HCT116 (cell line): ENCODE data around the gene SLC25A20. TPM values are rescaled to one million over a fixed set of nuclear protein-coding genes. Genes with fewer than 3 reads are reported as not detected.
"Not testable (repeated sequence)": the region's sequence is repeated elsewhere in the genome, so short reads cannot be mapped to it uniquely, and the experiment has no call there.

Source experiments
- ATAC-seq: fragments of 200-7000 bp; cut with Tn5 transposase; 2 replicates; pipeline ENCODE4 v1.9.1; 2020; ENCODE audit warnings: mild to moderate bottlenecking, moderate library complexity
- BruUV-seq: library from RNA; stranded (reverse); fragments of 400-500 nt; replicated peaks from 2 replicates; lab custom pipeline; 2021; lab: Mats Ljungman, UMichigan
- CTCF ChIA-PET: fragments of 300-600 bp; sonication (Branson Sonifier 250); formaldehyde crosslinking; loops from one replicate; lab custom pipeline; 2021; ENCODE audit warnings: antibody characterized with exemption; lab: Charles Lee
- POLR2A ChIA-PET: fragments of 300-600, 350-600 bp; sonication (Branson Sonifier 250); formaldehyde crosslinking; loops from one replicate; lab custom pipeline; 2021; ENCODE audit warnings: antibody characterized with exemption; lab: Charles Lee
- RAD21 ChIA-PET, 2 experiments: fragments of 300-600 bp; sonication (Branson Sonifier 250); formaldehyde crosslinking; loops; one replicate each; lab custom pipeline; 2023; ENCODE audit warnings: low total read pairs in 2 of 2; ENCODE audit not compliant: uncharacterized antibody in 2 of 2, unreplicated experiment in 2 of 2, low non-redundant PET in 1 of 2; lab: Charles Lee
- DNase-seq: peaks from one replicate; pipeline ENCODE4 v3.0.0-alpha.2; 2010; ENCODE audit warnings: low read depth, low spot score
- H2AFZ ChIP-seq: fragments of 200-600 bp; shearing (Covaris generic), sonication (generic); 2 replicates; pipeline ENCODE4 v1.6.1; 2017; ENCODE audit warnings: low read depth, mixed run types, mixed read lengths, antibody characterized with exemption, low read length; ENCODE audit not compliant: poor library complexity, severe bottlenecking
- H3K27ac ChIP-seq: 2 replicates; pipeline ENCODE4 v1.5.1; 2012; ENCODE audit warnings: low read depth, low read length
- H3K27me3 ChIP-seq: fragments of 200-600 bp; sonication (generic); 2 replicates; pipeline ENCODE4 v1.6.1; 2016; ENCODE audit warnings: mixed run types, low read length, mixed read lengths; ENCODE audit not compliant: insufficient read depth
- H3K36me3 ChIP-seq, 2 experiments: fragments of 200-500 bp in 1 of 2; fragments of 200-600 bp in 1 of 2; sonication (Bioruptor generic) in 1 of 2; sonication (generic) in 1 of 2; 2 replicates each; pipeline versions ENCODE4 v1.5.1 to v1.6.1; 2014 to 2016; ENCODE audit warnings: low read length in 2 of 2, inconsistent platforms in 1 of 2, mixed read lengths in 1 of 2, mixed run types in 1 of 2; ENCODE audit not compliant: insufficient read depth in 2 of 2, control insufficient read depth in 1 of 2
- H3K4me1 ChIP-seq, 2 experiments: fragments of 200-600 bp in 1 of 2; sonication (generic) in 1 of 2; 2 replicates each; pipeline versions ENCODE4 v1.5.1 to v1.6.1; 2012 to 2017; ENCODE audit warnings: low read length in 2 of 2, inconsistent platforms in 1 of 2, mild to moderate bottlenecking in 1 of 2, mixed read lengths in 1 of 2, mixed run types in 1 of 2, moderate library complexity in 1 of 2; ENCODE audit not compliant: insufficient read depth in 2 of 2, control insufficient read depth in 1 of 2
- H3K4me2 ChIP-seq: fragments of 200-600 bp; sonication (generic); 2 replicates; pipeline ENCODE4 v1.6.1; 2017; ENCODE audit warnings: mixed run types, low read length, mixed read lengths
- H3K4me3 ChIP-seq, 2 experiments: fragments of 200-600 bp in 1 of 2; sonication (generic) in 1 of 2; replicated peaks in 1 of 2; 2 replicates each; pipeline ENCODE4 v1.5.1; 2011 to 2016; ENCODE audit warnings: low read length in 2 of 2, control low read depth in 1 of 2, low read depth in 1 of 2, mild to moderate bottlenecking in 1 of 2, mixed read lengths in 1 of 2, mixed run types in 1 of 2
- H3K79me2 ChIP-seq: fragments of 200-600 bp; sonication (generic); 2 replicates; pipeline ENCODE4 v1.6.1; 2017; ENCODE audit warnings: mild to moderate bottlenecking, mixed run types, low read length, moderate library complexity, mixed read lengths; ENCODE audit not compliant: insufficient read depth
- H3K9ac ChIP-seq: fragments of 200-600 bp; sonication (generic); 2 replicates; pipeline ENCODE4 v1.6.1; 2016; ENCODE audit warnings: low read length, mixed read lengths
- H3K9me2 ChIP-seq: fragments of 200-600 bp; sonication (generic), shearing (Covaris generic); 2 replicates; pipeline ENCODE4 v1.6.1; 2017; ENCODE audit warnings: mixed run types, mild to moderate bottlenecking, moderate library complexity; ENCODE audit not compliant: insufficient read depth
- H3K9me3 ChIP-seq, 2 experiments: fragments of 200-500 bp in 1 of 2; fragments of 200-600 bp in 1 of 2; sonication (Bioruptor generic) in 1 of 2; sonication (generic) in 1 of 2; 2 replicates each; pipeline ENCODE4 v1.6.1; 2014 to 2017; ENCODE audit warnings: low read length in 2 of 2, mixed read lengths in 2 of 2, inconsistent platforms in 1 of 2, low read depth in 1 of 2, mild to moderate bottlenecking in 1 of 2, mixed run types in 1 of 2, moderate library complexity in 1 of 2; ENCODE audit not compliant: control insufficient read depth in 1 of 2, insufficient read depth in 1 of 2
- H4K20me1 ChIP-seq: fragments of 200-600 bp; sonication (generic), shearing (Covaris generic); 2 replicates; pipeline ENCODE4 v1.6.1; 2017; ENCODE audit warnings: mixed run types, mild to moderate bottlenecking, moderate library complexity; ENCODE audit not compliant: insufficient read depth
- ATF3 ChIP-seq: IDR thresholded peaks from 2 replicates; pipeline ENCODE4 v1.6.1; 2012
- ELF1 ChIP-seq: IDR thresholded peaks from 2 replicates; pipeline ENCODE4 v1.6.1; 2012; ENCODE audit warnings: low read depth, borderline replicate concordance
- EZH2phosphoT487 ChIP-seq: fragments of 200-600 bp; IDR thresholded peaks from 2 replicates; pipeline ENCODE4 v1.6.1; 2018; ENCODE audit warnings: antibody characterized with exemption, borderline replicate concordance
- RAD21 ChIP-seq: IDR thresholded peaks from 2 replicates; pipeline ENCODE4 v1.6.1; 2012; ENCODE audit warnings: low read depth, mild to moderate bottlenecking
- ZBTB33 ChIP-seq: IDR thresholded peaks from 2 replicates; pipeline ENCODE4 v1.6.1; 2011; ENCODE audit warnings: mild to moderate bottlenecking, low read length, moderate library complexity; ENCODE audit not compliant: insufficient replicate concordance; ENCODE audit errors: extremely low read depth
- intact Hi-C: fragments of 100-400 bp; cut with micrococcal nuclease; formaldehyde crosslinking; loops from 2 replicates; pipeline ENCODE4 v1.10.0; 2022
- total RNA-seq: library from RNA; stranded (reverse); gene quantifications from one replicate; pipeline ENCODE4 v1.2.1, GENCODE V29; 2021; ENCODE audit not compliant: unreplicated experiment
- TF ChIP-seq, protein P1 (sequence below): IDR thresholded peaks from 2 replicates; pipeline ENCODE4 v1.6.1; 2012

The SLC25A20 gene
- total RNA-seq, 1 experiment from 2014 or later, result 8.7 TPM

- ChIA-PET POLR2A (no interaction called here), RAD21 (no interaction called here), CTCF (no interaction called here)
- Histone ChIP-seq H4K20me1 (no peaks in the 10 kb centered on the region), H3K9me2 (no peaks in the 10 kb centered on the region), H3K4me3 (no peak overlapping the region), H3K27ac (no peak overlapping the region), H3K27me3 (no peaks in the 10 kb centered on the region), H3K4me2 (no peak overlapping the region), H3K4me1 (no peaks in the 10 kb centered on the region), H3K9me3 (no peaks in the 10 kb centered on the region), H3K36me3 (no peaks in the 10 kb centered on the region), H3K9ac (no peak overlapping the region), H3K79me2 (peaks cover 57% of the 10 kb centered on the region), H2AFZ (no peak overlapping the region)
- DNase-seq (no peak), ATAC-seq (no peak)
- no TSS peak for BruUV-seq
- TF ChIP-seq RAD21, result no peak
- intact Hi-C loops, result no loop called here
Measured at GRCh38 chr3:48832684-48833083, 66.0 kb downstream of the SLC25A20 start.

GRCh38 chr3:48830715-48831114 is 68.0 kb downstream of the SLC25A20 start:
- no peak for TF ChIP-seq EZH2phosphoT487
- no peak for TF ChIP-seq ATF3
- no peak for TF ChIP-seq ELF1
- TF ChIP-seq, protein P1, sequence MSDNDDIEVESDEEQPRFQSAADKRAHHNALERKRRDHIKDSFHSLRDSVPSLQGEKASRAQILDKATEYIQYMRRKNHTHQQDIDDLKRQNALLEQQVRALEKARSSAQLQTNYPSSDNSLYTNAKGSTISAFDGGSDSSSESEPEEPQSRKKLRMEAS, result no peak
- TF ChIP-seq ZBTB33, result no peak
- BruUV-seq, result no TSS peak
- Histone ChIP-seq H3K27me3 (no peaks in the 10 kb centered on the region), H3K9me3 (no peaks in the 10 kb centered on the region), H3K27ac (no peak overlapping the region), H3K79me2 (peaks cover 50% of the 10 kb centered on the region), H2AFZ (no peak overlapping the region), H3K9ac (no peak overlapping the region), H4K20me1 (no peaks in the 10 kb centered on the region), H3K4me1 (no peaks in the 10 kb centered on the region), H3K36me3 (no peaks in the 10 kb centered on the region), H3K9me2 (no peaks in the 10 kb centered on the region), H3K4me2 (no peak overlapping the region), H3K4me3 (no peak overlapping the region)
- intact Hi-C loops, result no loop called here
- DNase-seq (no peak), ATAC-seq (no peak)
- POLR2A ChIA-PET, result no interaction called here
- RAD21 ChIA-PET, result no interaction called here
- CTCF ChIA-PET, result no interaction called here

DNA sequence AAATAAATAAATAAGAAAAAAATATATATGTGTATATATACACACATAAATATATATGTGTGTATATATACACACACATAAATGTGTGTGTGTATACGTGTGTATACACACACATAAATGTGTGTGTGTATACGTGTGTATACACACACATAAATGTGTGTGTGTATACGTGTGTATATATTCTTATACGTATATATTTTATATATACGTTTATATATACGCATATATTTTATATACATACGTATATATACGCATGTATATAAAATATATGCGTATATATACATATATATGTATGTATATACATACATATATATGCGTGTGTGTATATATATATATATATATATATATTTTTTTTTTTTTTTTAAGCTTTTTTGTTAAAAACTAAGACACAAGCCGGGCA is 69.2 kb downstream of the SLC25A20 start:
- H3K9ac ChIP-seq, H3K4me2 ChIP-seq, H3K9me3 ChIP-seq, H2AFZ ChIP-seq, H3K27me3 ChIP-seq, H4K20me1 ChIP-seq, CTCF ChIA-PET, RAD21 ChIA-PET, BruUV-seq, DNase-seq, H3K4me3 ChIP-seq, H3K36me3 ChIP-seq, H3K9me2 ChIP-seq, H3K27ac ChIP-seq, intact Hi-C loops, H3K4me1 ChIP-seq, ATAC-seq, POLR2A ChIA-PET: not testable (repeated sequence)
- peaks cover 48% of the 10 kb centered on the region for H3K79me2 ChIP-seq
